ENCODE data around the gene PCDH9. TPM values are rescaled to one million over a fixed set of nuclear protein-coding genes. Genes with fewer than 3 reads are reported as not detected.

PCDH9 gene
- total and polyA plus RNA-seq, 2 experiments from 2014 or later: 0.56 to 0.76 TPM

- Histone ChIP-seq H3K4me1 (ENCODE audit: insufficient read depth) (no peaks in the 10 kb centered on the region), H3K9me2 (ENCODE audit: insufficient read depth) (no peaks in the 10 kb centered on the region), H3F3A (ENCODE audit: insufficient read depth) (no peaks in the 10 kb centered on the region), H3K9me3 (ENCODE audit: low read depth) (no peaks in the 10 kb centered on the region), H3K27me3 (replicated peaks; ENCODE audit: insufficient read depth) (no peaks in the 10 kb centered on the region), H2AFZ (0 out of 2 replicates have a peak overlapping the region, but pooled peaks have one; percentile 44), H3K27ac (no peak overlapping the region), H3K36me3 (ENCODE audit: low read depth) (no peaks in the 10 kb centered on the region), H3K79me2 (ENCODE audit: insufficient read depth) (no peaks in the 10 kb centered on the region), H3K4me2 (ENCODE audit: unreplicated experiment) (no peak overlapping the region), H3K4me3 (peak overlapping the region; percentile 18), H3K9ac (no peak overlapping the region), H4K20me1 (ENCODE audit: insufficient read depth) (no peaks in the 10 kb centered on the region)
- 32 to 39% methylated on average over 9 of the region's 9 CpGs for WGBS, 2 experiments (ENCODE audit: low coverage in 1 of 2, low lambda C conversion rate in 2 of 2, missing lambda C conversion rate in 2 of 2)
- no peak for DNase-seq
- TF ChIP-seq EZH2phosphoT487 (IDR thresholded peaks at IDR 0.05; ENCODE audit: insufficient read depth, low read depth) (no peak), EZH2 (IDR thresholded peaks at IDR 0.05; ENCODE audit: insufficient read depth, poor library complexity, severe bottlenecking) (no peak)
- in situ Hi-C loops (cut with MboI): no loop called here
These were observed 235.5 kb downstream of the PCDH9 start for GRCh38 chr13:66994517-66995202.

DNA sequence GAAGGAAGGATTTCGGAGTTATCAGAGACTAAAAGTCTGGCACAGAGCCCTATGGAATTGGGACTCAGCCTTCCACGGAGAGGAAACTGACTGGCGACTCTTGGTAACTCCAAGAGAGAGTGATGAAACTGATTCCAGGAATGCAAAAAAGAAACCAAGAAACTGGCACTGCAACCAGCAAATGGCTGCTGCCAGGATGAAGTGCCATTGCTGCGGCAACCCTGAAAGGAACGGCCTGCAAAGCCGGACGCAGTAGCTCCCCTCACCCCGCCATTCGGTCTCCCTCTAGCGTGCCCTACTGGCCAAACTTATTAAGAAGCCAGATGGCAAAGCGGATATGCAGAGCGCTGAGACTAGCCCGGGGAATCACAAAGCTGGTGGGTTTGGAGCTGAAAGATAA lies 236.0 kb downstream of the PCDH9 start:
- Histone ChIP-seq H3K27me3 (replicated peaks; ENCODE audit: insufficient read depth) (no peaks in the 10 kb centered on the region), H3K4me2 (ENCODE audit: unreplicated experiment) (no peak overlapping the region), H2AFZ (0 out of 2 replicates have a peak overlapping the region, but pooled peaks have one; percentile 44), H3K36me3 (ENCODE audit: low read depth) (no peaks in the 10 kb centered on the region), H3K9me3 (ENCODE audit: low read depth) (no peaks in the 10 kb centered on the region), H3K79me2 (ENCODE audit: insufficient read depth) (no peaks in the 10 kb centered on the region), H3K9me2 (ENCODE audit: insufficient read depth) (no peaks in the 10 kb centered on the region), H3K27ac (no peak overlapping the region), H3K4me3 (peak overlapping the region; percentile 18), H3K9ac (no peak overlapping the region), H3F3A (ENCODE audit: insufficient read depth) (no peaks in the 10 kb centered on the region), H4K20me1 (ENCODE audit: insufficient read depth) (no peaks in the 10 kb centered on the region), H3K4me1 (ENCODE audit: insufficient read depth) (no peaks in the 10 kb centered on the region)
- in situ Hi-C loops (cut with MboI): no loop called here
- WGBS, 2 experiments (ENCODE audit: low coverage in 1 of 2, low lambda C conversion rate in 2 of 2, missing lambda C conversion rate in 2 of 2): 8 to 11% methylated on average over 13 of the region's 13 CpGs
- TF ChIP-seq EZH2phosphoT487 (IDR thresholded peaks at IDR 0.05; ENCODE audit: insufficient read depth, low read depth) (no peak), EZH2 (IDR thresholded peaks at IDR 0.05; ENCODE audit: insufficient read depth, poor library complexity, severe bottlenecking) (no peak)
- DNase-seq: peak; percentile 39

- no peaks in the 10 kb centered on the region for H3F3A ChIP-seq (ENCODE audit: insufficient read depth)
- H3K4me1 ChIP-seq (ENCODE audit: insufficient read depth): no peaks in the 10 kb centered on the region
- H3K27ac ChIP-seq: no peak overlapping the region
- H3K9me2 ChIP-seq (ENCODE audit: insufficient read depth): no peaks in the 10 kb centered on the region
- no peak for TF ChIP-seq EZH2 (IDR thresholded peaks at IDR 0.05; ENCODE audit: insufficient read depth, poor library complexity, severe bottlenecking)
- TF ChIP-seq EZH2phosphoT487 (IDR thresholded peaks at IDR 0.05; ENCODE audit: insufficient read depth, low read depth): no peak
- no peaks in the 10 kb centered on the region for H3K36me3 ChIP-seq (ENCODE audit: low read depth)
- 9 to 13% methylated on average over 2 of the region's 2 CpGs for WGBS, 2 experiments (ENCODE audit: low coverage in 1 of 2, low lambda C conversion rate in 2 of 2, missing lambda C conversion rate in 2 of 2)
- no peaks in the 10 kb centered on the region for H3K27me3 ChIP-seq (replicated peaks; ENCODE audit: insufficient read depth)
- no peak overlapping the region for H3K4me2 ChIP-seq (ENCODE audit: unreplicated experiment)
- H3K9me3 ChIP-seq (ENCODE audit: low read depth): peaks cover 3% of the 10 kb centered on the region
- no peaks in the 10 kb centered on the region for H3K79me2 ChIP-seq (ENCODE audit: insufficient read depth)
- no peak for DNase-seq
- no peak overlapping the region for H3K4me3 ChIP-seq
- no peaks in the 10 kb centered on the region for H4K20me1 ChIP-seq (ENCODE audit: insufficient read depth)
- H2AFZ ChIP-seq: no peak overlapping the region
- in situ Hi-C loops (cut with MboI): no loop called here
- H3K9ac ChIP-seq: no peak overlapping the region
These were observed 237.4 kb downstream of the PCDH9 start for GRCh38 chr13:66992719-66993118.

DNA sequence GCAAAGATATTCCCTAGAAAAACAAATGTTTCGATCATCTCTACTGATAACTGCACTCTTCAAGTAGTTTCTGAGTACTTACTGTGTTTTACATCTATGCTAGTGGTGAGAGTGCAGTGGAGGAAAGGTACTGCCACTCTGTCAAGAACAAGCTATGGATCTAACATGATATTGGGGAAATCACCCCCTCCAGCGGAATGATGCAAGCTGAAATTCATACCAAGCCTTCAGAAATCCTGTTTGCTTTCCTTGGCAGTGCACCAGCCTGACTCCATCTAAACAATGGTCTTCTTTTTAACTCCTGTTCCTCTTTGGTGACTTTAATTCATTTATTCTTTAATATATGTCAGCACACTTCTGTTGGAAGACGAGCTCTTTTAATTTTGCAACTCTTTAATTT lies 238.0 kb downstream of the PCDH9 start:
- H3K4me2 ChIP-seq (ENCODE audit: unreplicated experiment): no peak overlapping the region
- 11 to 15% methylated on average over 3 of the region's 3 CpGs for WGBS, 2 experiments (ENCODE audit: low coverage in 1 of 2, low lambda C conversion rate in 2 of 2, missing lambda C conversion rate in 2 of 2)
- peaks cover 3% of the 10 kb centered on the region for H3K9me3 ChIP-seq (ENCODE audit: low read depth)
- in situ Hi-C loops (cut with MboI): no loop called here
- no peaks in the 10 kb centered on the region for H3K79me2 ChIP-seq (ENCODE audit: insufficient read depth)
- no peaks in the 10 kb centered on the region for H3K4me1 ChIP-seq (ENCODE audit: insufficient read depth)
- no peaks in the 10 kb centered on the region for H3K36me3 ChIP-seq (ENCODE audit: low read depth)
- H3K4me3 ChIP-seq: no peak overlapping the region
- no peak overlapping the region for H3K9ac ChIP-seq
- no peaks in the 10 kb centered on the region for H3F3A ChIP-seq (ENCODE audit: insufficient read depth)
- no peak for TF ChIP-seq EZH2 (IDR thresholded peaks at IDR 0.05; ENCODE audit: insufficient read depth, poor library complexity, severe bottlenecking)
- TF ChIP-seq EZH2phosphoT487 (IDR thresholded peaks at IDR 0.05; ENCODE audit: insufficient read depth, low read depth): no peak
- H4K20me1 ChIP-seq (ENCODE audit: insufficient read depth): no peaks in the 10 kb centered on the region
- no peaks in the 10 kb centered on the region for H3K9me2 ChIP-seq (ENCODE audit: insufficient read depth)
- H3K27me3 ChIP-seq (replicated peaks; ENCODE audit: insufficient read depth): no peaks in the 10 kb centered on the region
- no peak overlapping the region for H2AFZ ChIP-seq
- no peak overlapping the region for H3K27ac ChIP-seq
- DNase-seq: no peak
